Endometrium (tissue), 2 donors: Measurements from ENCODE around the gene PNO1.
"Not testable (repeated sequence)": the region's sequence is repeated elsewhere in the genome, so short reads cannot be mapped to it uniquely, and the experiment has no call there.

Source experiments
- FAIRE-seq: peaks from 2 replicates; lab custom pipeline; 2012; peaks lifted over from hg19 to GRCh38; lab: Jason Lieb, UNC
- donor health status: control.
- donor health status: control.

Gene PNO1

GRCh38 chr2:68157002-68157401, 686 bp upstream of the PNO1 start:
- FAIRE-seq: no peak

- FAIRE-seq: no peak
Measured at GRCh38 chr2:68158134-68158447, 403 bp downstream of the PNO1 start.

GRCh38 chr2:68163641-68164040, 6.0 kb downstream of the PNO1 start:
- no peak for FAIRE-seq

GRCh38 chr2:68167186-68167585, 9.5 kb downstream of the PNO1 start:
- no peak for FAIRE-seq

GRCh38 chr2:68169308-68169707, 11.6 kb downstream of the PNO1 start:
- FAIRE-seq: no peak

- no peak for FAIRE-seq
Measured at GRCh38 chr2:68171146-68171545, 13.5 kb downstream of the PNO1 start.

GRCh38 chr2:68171684-68172083, 14.0 kb downstream of the PNO1 start:
- FAIRE-seq: no peak

GRCh38 chr2:68172521-68172920, 14.8 kb downstream of the PNO1 start:
- no peak for FAIRE-seq

GRCh38 chr2:68172990-68173700, 15.5 kb downstream of the PNO1 start:
- FAIRE-seq: no peak

- FAIRE-seq: not testable (repeated sequence)
Measured at GRCh38 chr2:68175210-68175609, 17.5 kb downstream of the PNO1 start.

GRCh38 chr2:68176657-68177056, 19.0 kb downstream of the PNO1 start:
- no peak for FAIRE-seq

GRCh38 chr2:68177541-68177940, 19.9 kb downstream of the PNO1 start:
- no peak for FAIRE-seq

- FAIRE-seq: no peak
Measured at GRCh38 chr2:68178432-68178831, 20.7 kb downstream of the PNO1 start.

GRCh38 chr2:68178954-68179627, 21.4 kb downstream of the PNO1 start:
- no peak for FAIRE-seq

GRCh38 chr2:68182902-68183301, 25.2 kb downstream of the PNO1 start:
- FAIRE-seq: no peak

GRCh38 chr2:68185541-68186164, 28.0 kb downstream of the PNO1 start:
- FAIRE-seq: no peak

- FAIRE-seq: no peak
Measured at GRCh38 chr2:68187329-68187728, 29.6 kb downstream of the PNO1 start.

GRCh38 chr2:68188831-68189230, 31.1 kb downstream of the PNO1 start:
- FAIRE-seq: no peak

GRCh38 chr2:68189991-68190784, 32.5 kb downstream of the PNO1 start:
- no peak for FAIRE-seq

GRCh38 chr2:68190991-68191731, 33.5 kb downstream of the PNO1 start:
- no peak for FAIRE-seq

GRCh38 chr2:68193144-68193543, 35.5 kb downstream of the PNO1 start:
- no peak for FAIRE-seq

- FAIRE-seq: no peak
Measured at GRCh38 chr2:68193787-68194372, 36.2 kb downstream of the PNO1 start.
